CD4-positive, alpha-beta T cell treated with Interleukin-17A for 4 hours (primary cell): Measurements from ENCODE around the gene PPP1R1B.

Experiments used
- DNase-seq: peaks from one replicate; pipeline ENCODE4 v3.0.0-alpha.2; 2020; ENCODE audit warnings: mixed read lengths

PPP1R1B gene

DNA sequence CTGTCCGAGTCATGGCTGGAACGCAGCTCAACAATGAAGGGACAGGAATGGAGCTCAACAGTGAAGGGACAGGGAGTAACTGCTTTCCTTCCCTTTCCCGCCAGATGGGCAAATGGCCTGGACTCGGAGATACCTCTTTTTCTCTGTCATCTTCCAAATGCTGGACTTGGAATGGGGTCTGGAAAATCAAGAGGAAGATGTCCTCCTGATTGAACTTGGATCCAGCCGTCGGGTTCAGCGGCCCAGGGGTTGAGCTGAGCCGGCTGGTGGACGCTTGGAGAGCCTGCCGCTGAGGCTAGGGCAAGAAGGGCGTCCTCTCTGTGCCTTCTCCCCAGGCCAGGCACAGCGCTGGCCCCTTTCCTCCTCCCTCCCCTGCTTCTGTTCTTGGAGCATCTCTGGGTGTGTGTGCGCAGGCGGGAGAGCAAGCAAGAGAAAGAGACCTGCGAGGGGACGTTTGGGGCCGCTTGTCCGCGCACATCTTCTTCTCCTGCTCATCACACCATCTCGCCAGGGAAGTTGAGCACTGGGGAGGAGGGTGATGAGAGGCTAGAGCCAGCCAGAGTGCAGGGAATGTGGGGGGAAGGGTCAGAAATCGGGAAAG lies 25.7 kb upstream of the PPP1R1B start:
- no peak for DNase-seq

- no peak for DNase-seq
Observed at GRCh38 chr17:39601758-39602532, 24.8 kb upstream of the PPP1R1B start.

DNA sequence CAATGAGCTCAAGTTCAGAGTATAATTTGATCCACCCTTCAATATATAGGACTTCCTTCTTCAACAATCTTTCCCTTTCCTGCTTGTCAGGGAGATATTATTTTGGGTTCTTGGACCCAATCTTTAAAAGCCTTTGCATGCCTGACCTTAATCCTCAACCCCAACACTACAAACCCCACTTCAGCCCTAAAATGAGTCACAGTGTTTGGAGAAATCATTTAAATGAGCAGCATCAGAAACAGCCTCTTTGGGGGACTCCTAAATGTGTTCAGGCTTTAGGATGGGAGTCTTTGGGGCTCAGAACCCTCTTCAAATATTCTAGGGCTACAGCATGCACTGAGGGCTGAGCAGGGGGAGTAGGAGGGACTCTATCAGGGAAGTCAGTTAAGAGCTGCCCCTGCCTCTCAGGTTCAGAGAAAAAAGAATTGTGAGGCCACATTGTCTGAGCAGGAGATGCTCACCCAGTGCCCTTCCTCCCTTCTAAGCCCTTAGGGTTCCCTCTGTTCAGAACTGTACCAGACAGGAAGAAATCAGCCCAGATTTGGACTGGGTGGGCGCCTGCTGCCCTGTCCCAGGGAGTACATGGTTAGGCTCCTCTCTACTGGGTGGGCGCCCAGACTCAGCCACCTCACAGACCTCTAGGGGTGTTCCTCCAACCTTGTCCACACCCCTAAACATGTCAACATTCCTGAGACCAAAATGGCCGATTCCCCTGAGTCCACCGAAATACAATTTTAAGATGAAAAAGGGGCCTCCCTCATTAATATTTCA lies 24.0 kb upstream of the PPP1R1B start:
- DNase-seq = no peak

DNA sequence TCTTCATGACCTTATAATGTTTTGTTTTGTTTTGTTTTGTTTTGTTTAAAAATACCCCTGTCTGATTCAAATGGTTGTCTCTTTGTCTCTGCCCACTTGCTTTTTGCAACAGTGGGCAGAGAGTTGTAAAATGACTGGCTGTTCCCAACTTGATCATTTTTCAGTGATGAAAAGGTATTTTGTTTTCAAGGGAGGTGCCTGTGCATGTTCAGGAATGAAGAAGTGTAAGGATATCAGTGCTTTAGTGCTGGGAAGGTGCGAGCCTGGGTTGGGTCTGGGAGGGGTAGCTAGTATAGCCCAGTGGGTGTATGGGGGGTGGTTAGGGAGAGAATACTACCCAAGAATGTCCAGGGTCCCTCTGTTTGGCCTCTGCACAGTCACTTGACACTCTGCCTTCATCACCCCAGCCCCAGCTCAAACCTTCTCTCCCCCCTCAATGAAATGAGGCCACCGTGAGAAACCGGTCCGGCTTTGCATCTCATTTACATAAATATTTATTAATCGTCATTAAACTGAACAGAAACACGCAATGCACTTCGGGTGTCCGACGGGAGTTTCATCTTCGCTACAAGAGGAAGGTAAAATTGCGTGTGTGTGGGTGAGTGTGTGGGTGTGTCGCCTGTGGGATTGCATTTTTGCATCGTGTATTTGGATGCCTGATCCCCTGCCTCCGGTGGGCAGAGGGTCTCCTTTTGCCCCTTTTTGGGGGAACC lies 23.3 kb upstream of the PPP1R1B start:
- DNase-seq = no peak

- DNase-seq = no peak
Observed at GRCh38 chr17:39604911-39605491, 21.8 kb upstream of the PPP1R1B start.

DNA sequence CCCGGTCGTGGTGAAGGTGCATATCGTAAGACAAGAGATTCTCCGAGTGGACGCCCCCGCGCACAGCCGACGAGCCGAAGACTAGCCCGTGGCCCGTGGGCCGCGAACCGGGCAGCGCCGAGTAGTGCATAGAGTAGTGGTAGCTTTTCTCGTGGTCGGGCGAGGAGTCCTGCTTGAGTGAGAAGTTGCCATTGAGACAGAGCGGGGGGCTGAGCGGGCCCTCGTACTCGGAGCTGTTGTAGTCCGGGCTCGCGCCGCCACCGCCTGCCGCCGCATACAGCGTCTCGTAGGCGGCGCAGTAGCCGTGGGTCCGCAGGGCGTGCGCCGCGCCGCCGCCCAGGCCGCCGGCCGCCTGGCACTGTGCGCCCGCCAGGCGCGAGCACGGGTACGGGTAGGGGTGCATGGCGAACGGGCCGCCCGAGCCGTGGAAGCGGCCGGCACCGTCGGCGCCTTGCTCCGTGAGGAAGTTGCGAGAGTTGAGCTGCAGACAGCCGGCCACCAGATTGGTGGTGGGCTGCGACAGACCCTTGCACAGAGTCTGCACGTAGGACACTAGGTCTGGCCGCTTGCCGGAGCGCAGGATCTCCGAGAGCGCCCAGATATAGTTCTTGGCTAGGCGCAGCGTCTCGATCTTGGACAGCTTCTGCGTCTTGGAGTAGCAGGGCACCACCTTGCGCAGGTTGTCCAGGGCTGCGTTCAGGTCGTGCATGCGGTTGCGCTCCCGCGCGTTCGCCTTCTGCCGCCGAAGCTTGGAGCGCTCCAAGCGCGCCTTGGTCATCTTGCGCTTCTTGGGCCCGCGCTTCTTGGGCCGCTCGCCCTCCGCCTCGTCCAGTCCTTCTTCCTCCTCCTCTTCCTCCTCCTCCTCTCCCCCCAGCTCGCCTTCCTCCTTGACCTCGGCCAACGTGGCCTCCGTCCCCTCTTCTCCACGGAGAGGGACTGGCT lies 21.0 kb upstream of the PPP1R1B start:
- DNase-seq = no peak

GRCh38 chr17:39606434-39607056 lies 20.2 kb upstream of the PPP1R1B start:
- DNase-seq = no peak

DNA sequence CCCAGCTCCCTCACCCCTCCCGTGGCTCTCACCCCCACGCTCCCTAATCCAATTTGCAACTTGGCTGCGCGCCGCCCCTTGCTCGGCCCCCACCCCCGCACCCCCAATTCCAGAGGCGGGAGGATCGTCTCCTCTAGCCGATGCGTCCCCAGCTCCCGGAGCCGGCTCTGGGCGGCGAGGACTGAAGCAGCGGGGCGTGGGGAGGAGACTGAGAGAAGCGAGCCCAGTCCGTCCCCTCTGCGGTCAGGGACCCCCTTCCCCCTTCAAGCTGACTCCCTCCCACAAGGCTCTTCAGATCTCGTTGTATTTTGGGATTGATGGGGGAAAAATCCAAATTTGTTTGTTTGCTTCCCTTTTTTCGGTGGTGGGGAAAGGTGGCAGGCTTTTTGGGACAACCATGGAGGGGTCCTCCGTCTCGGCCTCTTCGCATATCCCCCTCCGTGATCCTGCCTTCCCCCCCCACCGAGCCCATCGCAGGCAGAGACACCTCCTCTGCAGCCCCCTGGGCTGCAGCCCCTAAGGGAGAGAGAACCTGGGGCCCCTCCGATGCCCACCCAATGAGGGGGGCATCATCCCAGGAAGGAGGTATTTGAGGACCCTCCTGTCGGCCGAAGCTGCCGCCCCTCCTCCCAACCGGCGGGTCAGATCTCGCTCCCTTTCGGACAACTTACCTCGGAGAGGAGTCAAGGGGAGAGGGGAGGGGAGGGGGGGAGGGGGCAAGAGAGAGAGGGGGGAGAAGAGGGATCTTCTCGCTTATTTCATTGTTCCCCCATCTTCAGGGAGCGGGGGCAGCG lies 19.5 kb upstream of the PPP1R1B start:
- no peak for DNase-seq

DNA sequence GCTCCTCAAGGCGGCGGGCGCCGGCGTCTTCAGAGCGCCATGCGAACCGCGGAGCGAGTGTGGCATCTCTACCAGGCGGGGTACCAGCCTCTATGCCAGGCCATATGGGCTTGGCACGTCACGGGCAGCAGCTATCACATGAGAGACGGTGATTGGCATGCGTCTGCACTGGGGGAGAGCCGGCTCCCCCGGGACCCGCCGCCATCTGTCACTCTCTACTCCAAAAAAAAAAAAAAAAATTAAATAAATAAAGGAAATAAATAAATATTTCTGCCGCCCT lies 19.0 kb upstream of the PPP1R1B start, which contains the start of gene NEUROD2:
TSS of gene NEUROD2 (minus strand) at position 70 of the 280 bp plus-strand sequence. CDS start 1,321 bp downstream, outside the sequence.
- DNase-seq = no peak

GRCh38 chr17:39608142-39608981 lies 18.4 kb upstream of the PPP1R1B start:
- DNase-seq = no peak

- no peak for DNase-seq
Observed at GRCh38 chr17:39609416-39610025, 17.2 kb upstream of the PPP1R1B start.

DNA sequence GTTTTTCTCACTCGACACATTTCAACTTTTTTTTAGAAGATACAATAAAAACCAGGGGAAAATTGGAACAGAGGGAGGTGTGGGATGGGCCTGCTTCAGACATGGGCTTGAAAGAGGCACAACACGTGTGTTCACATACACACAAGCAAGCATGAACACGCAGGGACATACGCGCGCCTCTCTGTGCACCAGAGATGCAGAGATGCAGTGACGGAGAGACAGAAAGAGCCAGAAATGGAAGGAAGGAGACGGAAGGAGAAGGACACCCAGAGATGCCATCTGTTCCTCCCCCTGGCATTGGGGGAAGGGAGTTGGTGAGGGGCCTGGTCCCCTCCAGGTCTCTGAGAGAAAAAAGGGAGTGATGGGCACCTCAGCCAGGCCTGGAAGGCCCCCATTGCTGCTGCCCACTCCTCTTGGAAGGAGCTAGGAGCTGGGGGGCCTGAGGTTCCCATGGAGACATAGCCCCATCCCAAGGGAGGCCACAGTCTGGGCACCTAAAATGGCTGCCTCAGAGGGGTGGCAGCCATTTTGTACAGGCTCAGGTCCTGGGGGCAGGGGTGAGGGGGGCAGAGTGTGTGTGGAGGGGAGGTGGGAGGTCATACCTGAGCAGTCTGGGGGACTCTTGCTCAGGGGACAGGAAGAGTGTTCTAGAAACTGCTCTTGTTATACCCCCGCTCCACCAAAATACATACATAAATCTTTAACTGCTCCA lies 15.2 kb upstream of the PPP1R1B start:
- no peak for DNase-seq

DNA sequence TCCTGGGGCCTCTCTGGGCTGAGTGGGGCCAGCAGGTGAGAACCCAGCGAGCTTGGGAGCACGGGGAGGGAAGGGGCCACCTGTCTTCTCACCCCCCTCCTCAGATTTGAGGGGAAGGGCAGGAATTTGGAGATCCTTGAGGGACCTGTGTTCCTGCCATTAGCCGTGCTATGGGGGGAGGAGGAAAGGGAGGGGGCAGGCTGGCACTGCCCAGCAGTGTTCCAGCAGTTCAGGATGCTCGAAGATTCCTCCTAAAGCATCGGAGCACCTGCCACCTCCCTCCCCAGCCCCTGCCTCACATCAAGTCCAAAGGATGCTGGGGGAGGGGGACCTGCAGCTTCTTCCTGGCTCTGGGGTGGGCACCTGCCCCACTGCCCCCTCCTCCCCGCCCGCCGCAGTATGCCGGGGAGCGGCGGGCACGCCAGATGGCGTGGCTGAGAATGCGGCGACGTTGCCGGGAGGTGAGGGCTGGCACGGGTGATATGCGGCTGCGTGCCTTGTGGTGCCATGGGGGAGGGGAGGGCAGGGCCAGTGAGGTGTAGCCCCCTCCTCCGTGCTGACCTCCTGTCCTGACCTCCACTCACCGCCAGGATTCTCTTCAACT lies 14.4 kb upstream of the PPP1R1B start:
- DNase-seq = no peak

- no peak for DNase-seq
Observed at GRCh38 chr17:39612935-39613464, 13.8 kb upstream of the PPP1R1B start.

- DNase-seq = no peak
Observed at GRCh38 chr17:39614545-39615157, 12.1 kb upstream of the PPP1R1B start.

- DNase-seq = no peak
Observed at GRCh38 chr17:39615434-39615833, 11.3 kb upstream of the PPP1R1B start.

- no peak for DNase-seq
Observed at GRCh38 chr17:39617100-39617445, 9.7 kb upstream of the PPP1R1B start.
